Esophagus (tissue), 2 donors: ENCODE results near the gene DHCR24. TPM values are rescaled to one million over a fixed set of nuclear protein-coding genes. Genes with fewer than 3 reads are reported as not detected.
"Not testable (repeated sequence)": the region's sequence is repeated elsewhere in the genome, so short reads cannot be mapped to it uniquely, and the experiment has no call there.

Experiments used
- H3K27ac ChIP-seq, 2 donors: one replicate each; pipeline ENCODE4 v1.5.1; 2013; ENCODE audit warnings: low read depth in 2 of 2, mild to moderate bottlenecking in 2 of 2, inconsistent platforms in 1 of 2, low read length in 1 of 2, moderate library complexity in 1 of 2
- H3K27me3 ChIP-seq, 2 donors: one replicate each; pipeline ENCODE4 v1.6.1; 2013; ENCODE audit warnings: low read length in 2 of 2, control low read depth in 1 of 2, mild to moderate bottlenecking in 1 of 2; ENCODE audit not compliant: insufficient read depth in 2 of 2, control insufficient read depth in 1 of 2
- H3K36me3 ChIP-seq, 2 donors: one replicate each; pipeline ENCODE4 v1.6.1; 2013; ENCODE audit warnings: low read length in 1 of 2; ENCODE audit not compliant: control insufficient read depth in 2 of 2, insufficient read depth in 2 of 2
- H3K4me1 ChIP-seq, 2 donors: one replicate each; pipeline ENCODE4 v1.6.1; 2013; ENCODE audit warnings: low read length in 1 of 2; ENCODE audit not compliant: control insufficient read depth in 2 of 2, insufficient read depth in 2 of 2
- H3K4me3 ChIP-seq, 2 donors: one replicate each; pipeline ENCODE4 v1.5.1; 2013; ENCODE audit warnings: low read length in 2 of 2, mild to moderate bottlenecking in 2 of 2, low read depth in 1 of 2, moderate library complexity in 1 of 2
- H3K9me3 ChIP-seq, 2 donors: one replicate each; pipeline ENCODE4 v1.6.1; 2013; ENCODE audit warnings: mild to moderate bottlenecking in 2 of 2, low read depth in 1 of 2, low read length in 1 of 2, moderate library complexity in 1 of 2; ENCODE audit not compliant: control insufficient read depth in 2 of 2, insufficient read depth in 1 of 2
- WGBS, 2 donors: extraction: QIAGEN DNeasy Blood & Tissue Kit; methylation state at CpG; one replicate each; pipeline ENCODE4 v1.1.7; 2013; 5-methylcytosine and 5-hydroxymethylcytosine counted together
- polyA plus RNA-seq, 2 donors: library from polyadenylated mRNA; stranded (reverse); fragments of 200-250 nt; gene quantifications; one replicate each; pipeline ENCODE4 v1.2.3, GENCODE V29; 2013
- donor health status: healthy with polysubstance abuse.
- donor health status: Bipolar disorder and iron deficiency.

Gene DHCR24
- polyA plus RNA-seq, 2 donors = 121 to 196 TPM

- H3K9me3 ChIP-seq = no peaks in the 10 kb centered on the region
- peak overlapping the region; percentile 83 to 93 for H3K27ac ChIP-seq
- H3K4me1 ChIP-seq = peaks cover 10 to 17% of the 10 kb centered on the region in 2 donors
- no peak overlapping the region for H3K4me3 ChIP-seq
- WGBS, 2 donors = 71 to 72% methylated on average over 7 of the region's 7 CpGs
- H3K36me3 ChIP-seq = peaks cover 0 to 5% of the 10 kb centered on the region in 2 donors
- H3K27me3 ChIP-seq = no peaks in the 10 kb centered on the region
Measured at GRCh38 chr1:54888080-54888733, 1.2 kb upstream of the DHCR24 start.

- Histone ChIP-seq H3K27me3 (no peaks in the 10 kb centered on the region), H3K27ac (peak overlapping the region; percentile 83 to 93)
- 26 to 30% methylated on average over 8 of the region's 8 CpGs for WGBS, 2 donors
Measured at GRCh38 chr1:54887665-54888071, 673 bp upstream of the DHCR24 start.

GRCh38 chr1:54885807-54886723 is 930 bp downstream of the DHCR24 start:
- 26 to 28% methylated on average over 24 of the region's 24 CpGs for WGBS, 2 donors
- H3K27ac ChIP-seq = peak overlapping the region; percentile 71 to 93
- H3K36me3 ChIP-seq = peaks cover 0 to 5% of the 10 kb centered on the region in 2 donors
- H3K4me3 ChIP-seq = peak overlapping the region; percentile 68 to 96
- no peaks in the 10 kb centered on the region for H3K9me3 ChIP-seq
- H3K4me1 ChIP-seq = peaks cover 10 to 17% of the 10 kb centered on the region in 2 donors
- H3K27me3 ChIP-seq = no peaks in the 10 kb centered on the region

More at GRCh38 chr1:54887665-54888071, 673 bp upstream of the DHCR24 start:
- peak overlapping the region; percentile 68 to 96 for H3K4me3 ChIP-seq
- no peaks in the 10 kb centered on the region for H3K9me3 ChIP-seq
- H3K36me3 ChIP-seq = peaks cover 0 to 5% of the 10 kb centered on the region in 2 donors
- peaks cover 10 to 17% of the 10 kb centered on the region in 2 donors for H3K4me1 ChIP-seq

- H3K27ac ChIP-seq = peak overlapping the region; percentile 14 to 93
- no peaks in the 10 kb centered on the region for H3K27me3 ChIP-seq
- peaks cover 10 to 17% of the 10 kb centered on the region in 2 donors for H3K4me1 ChIP-seq
Measured at GRCh38 chr1:54885237-54885679, 1.7 kb downstream of the DHCR24 start.

GRCh38 chr1:54884768-54885167 is 2.2 kb downstream of the DHCR24 start:
- peaks cover 10 to 17% of the 10 kb centered on the region in 2 donors for H3K4me1 ChIP-seq
- H3K27me3 ChIP-seq = no peaks in the 10 kb centered on the region
- H3K27ac ChIP-seq = peak overlapping the region; percentile 14 to 93
- no peaks in the 10 kb centered on the region for H3K9me3 ChIP-seq
- 41 to 52% methylated on average over 3 of the region's 3 CpGs for WGBS, 2 donors
- peaks cover 0 to 5% of the 10 kb centered on the region in 2 donors for H3K36me3 ChIP-seq
- peak overlapping the region; percentile 68 to 96 for H3K4me3 ChIP-seq

More at GRCh38 chr1:54885237-54885679, 1.7 kb downstream of the DHCR24 start:
- 53 to 60% methylated on average over 4 of the region's 4 CpGs for WGBS, 2 donors
- no peaks in the 10 kb centered on the region for H3K9me3 ChIP-seq
- peak overlapping the region; percentile 68 to 96 for H3K4me3 ChIP-seq
- peaks cover 0 to 5% of the 10 kb centered on the region in 2 donors for H3K36me3 ChIP-seq

- no peaks in the 10 kb centered on the region for H3K27me3 ChIP-seq
- peaks cover 0 to 5% of the 10 kb centered on the region in 2 donors for H3K36me3 ChIP-seq
- H3K4me3 ChIP-seq = no peak overlapping the region
- no peaks in the 10 kb centered on the region for H3K9me3 ChIP-seq
- H3K4me1 ChIP-seq = peaks cover 10 to 17% of the 10 kb centered on the region in 2 donors
- WGBS, 2 donors = 33% methylated on average over 3 of the region's 3 CpGs
- H3K27ac ChIP-seq = peak overlapping the region in 1 of 2 donors; percentile 41
Measured at GRCh38 chr1:54884135-54884586, 2.8 kb downstream of the DHCR24 start.

GRCh38 chr1:54883349-54884102 is 3.5 kb downstream of the DHCR24 start:
- Histone ChIP-seq H3K4me3 (peak overlapping the region in 1 of 2 donors; percentile 18), H3K27ac (peak overlapping the region; percentile 58 to 86), H3K9me3 (no peaks in the 10 kb centered on the region), H3K27me3 (no peaks in the 10 kb centered on the region), H3K4me1 (peaks cover 10 to 17% of the 10 kb centered on the region in 2 donors), H3K36me3 (peaks cover 0 to 5% of the 10 kb centered on the region in 2 donors)
- WGBS, 2 donors = 83% methylated on average over 10 of the region's 10 CpGs

GRCh38 chr1:54882519-54882918 is 4.5 kb downstream of the DHCR24 start:
- Histone ChIP-seq H3K4me3 (no peak overlapping the region), H3K4me1 (peaks cover 10 to 17% of the 10 kb centered on the region in 2 donors), H3K36me3 (peaks cover 0 to 5% of the 10 kb centered on the region in 2 donors), H3K9me3 (no peaks in the 10 kb centered on the region), H3K27me3 (no peaks in the 10 kb centered on the region), H3K27ac (peak overlapping the region; percentile 40 to 68)
- WGBS, 2 donors = 80 to 90% methylated on average over 1 of the region's 1 CpG

- H3K4me1 ChIP-seq = peaks cover 10 to 17% of the 10 kb centered on the region in 2 donors
- not testable (repeated sequence) for H3K36me3 ChIP-seq
Measured at GRCh38 chr1:54881604-54882003, 5.4 kb downstream of the DHCR24 start.

More at GRCh38 chr1:54881604-54882003, 5.4 kb downstream of the DHCR24 start:
- not testable (repeated sequence) for H3K4me3 ChIP-seq, H3K27me3 ChIP-seq, H3K9me3 ChIP-seq, H3K27ac ChIP-seq
- WGBS, 2 donors = 94 to 95% methylated on average over 2 of the region's 2 CpGs
